HG02642 (cell line): ENCODE data around the gene PROSER1.
"Not testable (repeated sequence)": the region's sequence is repeated elsewhere in the genome, so short reads cannot be mapped to it uniquely, and the experiment has no call there.

Experiments used
- ATAC-seq: cut with Tn5 transposase; IDR thresholded peaks from one replicate; pipeline ENCODE4 v1.9.1; 2021; ENCODE audit warnings: mild to moderate bottlenecking; ENCODE audit not compliant: unreplicated experiment, poor library complexity

The PROSER1 gene

GRCh38 chr13:39037880-39038568, at the start of gene PROSER1, which contains the start of gene NHLRC3:
PROSER1 (minus strand) TSS chr13:39038089; CDS start chr13:39037242, 847 bp downstream.
NHLRC3 (plus strand) TSS chr13:39038456; CDS start chr13:39038640, 184 bp downstream.
- ATAC-seq: peak; percentile 76

GRCh38 chr13:39086251-39086945, 48.5 kb upstream of the PROSER1 start:
- not testable (repeated sequence) for ATAC-seq

DNA sequence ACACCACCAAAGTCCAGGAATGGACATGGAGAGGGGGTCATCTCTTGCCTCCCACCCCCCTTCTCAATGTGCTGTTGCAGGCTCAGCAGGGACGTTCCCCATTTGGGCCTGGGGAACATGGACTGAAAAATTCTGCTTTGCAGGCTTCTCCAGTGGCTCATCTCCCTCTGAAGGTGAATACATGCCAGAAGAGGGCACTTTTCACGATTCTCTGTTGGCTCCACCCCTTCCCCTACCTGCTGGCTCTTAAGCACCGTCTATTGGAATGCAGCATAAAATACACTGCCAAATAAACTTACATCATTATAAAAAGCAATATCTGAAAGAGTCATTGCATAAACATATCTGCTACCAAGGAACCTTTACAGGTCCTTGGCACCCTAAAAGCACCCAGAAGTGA, 36.1 kb upstream of the PROSER1 start:
- ATAC-seq: no peak

GRCh38 chr13:39072842-39073241, 35.0 kb upstream of the PROSER1 start:
- ATAC-seq: no peak

DNA sequence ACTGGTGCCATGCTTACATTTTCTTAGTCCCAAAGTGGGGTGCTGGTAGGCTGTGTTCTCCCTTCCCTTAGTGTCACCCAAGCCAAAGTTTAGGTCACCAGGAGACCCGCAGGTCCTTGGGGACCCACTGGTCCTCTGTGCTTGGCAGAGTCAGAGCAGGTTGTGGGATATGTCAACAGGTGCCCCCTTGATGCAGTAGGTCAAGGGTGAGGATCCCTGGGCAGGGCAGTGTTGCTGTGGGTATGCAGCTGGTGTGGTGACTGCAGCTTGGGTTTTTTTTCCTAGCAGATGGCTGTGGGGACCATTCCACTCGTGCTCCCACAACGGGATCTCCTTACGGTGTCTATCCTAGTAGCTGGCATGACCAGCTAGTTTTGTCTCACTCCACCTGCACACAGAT, 24.1 kb upstream of the PROSER1 start:
- ATAC-seq: no peak

DNA sequence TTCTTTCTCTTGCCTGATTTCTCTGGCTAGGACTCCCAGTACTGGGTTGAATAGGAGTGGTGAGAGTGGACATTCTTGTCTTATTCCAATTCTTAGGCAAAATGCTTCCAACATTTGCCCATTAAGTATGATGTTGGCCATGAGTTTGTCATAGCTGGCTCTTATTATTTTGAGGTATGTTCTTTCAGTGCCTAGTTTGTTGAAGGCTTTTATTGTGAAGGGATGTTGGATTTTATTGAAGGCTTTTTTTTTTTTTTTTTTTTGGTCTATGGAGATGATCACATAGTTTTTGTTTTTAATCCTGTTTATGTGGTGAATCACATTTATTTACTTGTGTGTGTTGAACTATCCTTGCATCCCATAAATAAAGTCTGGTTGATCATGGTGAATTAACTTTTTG, 20.2 kb upstream of the PROSER1 start:
- ATAC-seq: no peak

DNA sequence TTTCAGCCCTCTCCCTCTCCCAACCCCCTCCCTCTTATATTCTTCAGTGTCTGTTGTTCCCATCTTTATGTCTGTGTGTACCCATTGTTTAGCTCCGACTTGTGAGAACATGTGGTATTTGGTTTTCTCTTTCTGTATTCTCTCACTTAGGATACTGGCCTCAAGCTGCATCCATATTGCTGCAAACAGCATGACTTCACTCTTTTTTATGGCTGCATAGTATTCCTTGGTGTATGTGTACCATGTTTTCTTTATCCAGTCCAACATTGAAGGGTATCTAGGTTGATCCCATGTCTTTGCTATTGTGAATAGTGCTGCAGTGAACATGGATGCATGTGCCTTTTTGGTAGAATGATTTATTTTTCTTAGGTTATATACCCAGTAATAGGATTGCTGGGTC, 18.1 kb upstream of the PROSER1 start:
- no peak for ATAC-seq

- no peak for ATAC-seq
Measured at GRCh38 chr13:39054112-39054511, 16.2 kb upstream of the PROSER1 start.

DNA sequence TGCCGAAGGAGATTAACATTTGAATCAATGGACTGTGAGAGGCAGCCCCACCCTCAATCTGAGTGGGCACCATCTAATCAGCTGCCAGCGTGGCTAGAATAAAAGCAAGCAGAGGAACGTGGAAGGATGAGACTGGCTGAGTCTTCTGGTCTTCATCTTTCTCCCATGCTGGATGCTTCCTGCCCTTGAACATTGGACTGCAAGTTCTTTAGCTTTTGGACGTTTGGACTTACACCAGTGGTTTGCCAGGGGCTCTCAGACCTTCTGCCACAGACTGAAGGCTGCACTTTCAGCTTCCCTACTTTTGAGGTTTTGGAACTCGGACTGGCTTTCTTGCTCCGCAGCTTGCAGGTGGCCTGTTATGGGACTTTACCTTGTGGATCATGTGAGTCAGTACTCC, 15.1 kb upstream of the PROSER1 start:
- ATAC-seq: no peak

- no peak for ATAC-seq
Measured at GRCh38 chr13:39051157-39051556, 13.3 kb upstream of the PROSER1 start.

GRCh38 chr13:39049274-39049673, 11.4 kb upstream of the PROSER1 start:
- ATAC-seq: no peak

GRCh38 chr13:39048806-39049205, 10.9 kb upstream of the PROSER1 start:
- ATAC-seq: no peak

- no peak for ATAC-seq
Measured at GRCh38 chr13:39047560-39047959, 9.7 kb upstream of the PROSER1 start.

DNA sequence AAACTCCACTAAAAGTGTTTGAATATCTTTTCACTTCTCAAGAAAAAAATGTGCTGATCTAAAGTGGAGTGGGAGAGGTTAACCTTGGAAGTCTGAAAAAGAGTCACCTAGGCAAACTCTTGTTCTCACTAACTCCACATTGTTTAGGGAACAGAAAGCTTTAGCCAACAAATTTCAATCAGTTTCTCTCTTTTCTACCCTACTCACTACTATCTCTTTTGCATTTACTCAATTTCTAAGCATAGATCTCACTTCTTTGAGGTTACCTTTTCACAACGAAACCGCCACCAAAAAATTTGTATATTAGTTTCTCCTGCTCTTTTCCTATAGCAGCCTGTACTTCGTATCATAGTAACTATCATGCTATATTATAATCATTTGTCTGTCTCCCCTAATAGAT, 6.6 kb upstream of the PROSER1 start:
- ATAC-seq: peak; percentile 79

DNA sequence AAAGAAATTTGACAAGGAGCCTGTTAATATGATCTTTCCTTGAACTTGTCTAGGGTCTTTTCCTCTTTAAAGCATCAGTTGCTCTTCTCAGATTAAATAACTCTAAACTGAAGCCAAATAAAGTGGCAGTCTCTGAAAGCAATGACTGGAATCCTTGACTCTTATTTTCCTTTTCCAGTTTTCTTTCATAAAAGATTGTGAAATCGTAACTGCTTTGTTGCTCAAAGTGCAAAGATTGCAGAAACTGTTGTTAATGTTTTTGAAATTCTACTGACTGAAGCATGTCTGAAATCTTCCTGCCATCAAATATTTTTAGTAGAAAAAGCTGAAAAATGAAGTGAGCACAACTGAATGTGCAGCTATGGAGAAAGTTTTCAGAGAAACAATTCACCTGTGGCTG, 2.3 kb upstream of the PROSER1 start:
- ATAC-seq: no peak

DNA sequence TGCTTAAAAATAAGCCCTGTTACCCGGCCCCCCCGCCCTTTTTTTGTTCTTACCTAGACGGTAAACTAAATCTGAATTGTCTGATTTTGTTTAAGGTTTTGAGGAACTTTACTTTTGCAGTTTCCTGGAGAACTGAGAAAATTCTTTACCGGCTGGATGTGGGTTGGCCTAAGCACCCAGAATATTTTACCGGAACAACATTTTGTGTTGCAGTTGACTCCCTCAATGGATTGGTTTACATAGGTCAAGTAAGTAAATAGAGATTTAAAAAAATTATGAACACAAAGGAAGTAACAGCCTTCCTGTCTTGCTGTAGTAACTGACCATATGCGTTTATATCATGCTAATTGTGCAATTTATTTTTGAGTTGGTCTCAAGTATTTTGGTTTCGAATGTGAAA, 1.2 kb upstream of the PROSER1 start:
- ATAC-seq: no peak

DNA sequence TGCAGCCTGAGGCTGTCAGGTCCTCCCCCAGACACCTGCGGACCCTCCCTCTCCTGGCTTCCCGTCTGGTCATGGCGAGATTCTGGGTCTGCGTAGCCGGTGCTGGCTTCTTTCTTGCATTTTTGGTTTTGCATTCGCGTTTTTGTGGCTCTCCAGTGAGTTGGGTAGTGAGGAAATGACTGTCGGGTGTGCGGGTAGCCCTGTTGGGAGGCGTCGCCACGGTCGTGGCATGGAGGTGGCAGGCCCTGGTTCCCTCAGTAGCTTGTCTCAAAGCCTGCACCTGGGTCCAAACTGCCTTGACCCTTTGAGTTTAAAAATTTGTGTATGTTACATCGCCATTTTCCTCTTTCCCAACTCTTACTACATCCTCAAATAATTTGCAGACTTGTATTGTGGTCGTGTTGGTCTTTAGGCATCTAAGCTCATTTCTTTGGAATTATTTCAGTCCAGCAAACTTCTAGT, 711 bp upstream of the PROSER1 start:
- peak; percentile 39 for ATAC-seq

DNA sequence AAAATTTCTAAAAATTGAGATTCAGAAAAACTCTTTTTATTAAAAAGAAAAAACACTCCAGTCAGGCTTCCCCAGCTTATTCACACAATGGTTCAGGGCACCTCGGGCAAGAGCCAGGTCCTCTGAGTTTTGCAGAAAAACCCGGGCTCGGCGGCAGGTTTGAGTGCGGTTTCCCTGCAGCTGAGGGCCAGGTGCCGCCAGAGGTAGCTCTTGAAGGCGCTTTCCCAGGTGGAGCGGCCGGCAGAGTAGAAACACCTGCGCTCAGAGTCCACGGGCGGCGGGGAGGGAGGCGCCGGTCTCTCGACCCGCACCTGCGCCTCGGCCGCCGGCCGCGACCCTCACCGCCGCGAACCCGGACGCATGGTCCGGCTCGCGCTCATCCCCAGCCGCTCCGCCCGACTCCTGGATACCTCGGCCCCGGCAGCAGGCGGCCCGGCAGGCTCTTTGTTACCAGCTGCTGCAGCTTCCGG, 444 bp downstream of the PROSER1 start:
- no peak for ATAC-seq

DNA sequence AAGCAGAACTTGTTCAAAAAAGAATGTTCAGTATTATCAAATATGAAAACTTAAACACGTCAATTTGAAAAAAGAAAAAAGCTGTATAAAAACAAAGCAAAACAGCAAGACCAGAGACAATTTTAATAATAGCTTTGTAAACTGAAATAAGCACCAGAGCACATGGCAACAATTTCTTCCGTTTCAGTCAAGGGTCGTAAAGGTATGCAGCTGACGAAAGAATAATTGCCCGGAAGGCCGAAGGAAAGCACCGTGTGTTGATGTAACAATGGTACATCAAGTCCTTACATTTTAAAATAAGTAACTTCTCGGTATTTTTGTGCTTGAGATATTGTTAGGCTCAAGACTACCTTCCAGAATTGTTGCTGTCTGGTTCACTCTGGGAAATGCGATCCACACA, 1.7 kb downstream of the PROSER1 start:
- no peak for ATAC-seq

DNA sequence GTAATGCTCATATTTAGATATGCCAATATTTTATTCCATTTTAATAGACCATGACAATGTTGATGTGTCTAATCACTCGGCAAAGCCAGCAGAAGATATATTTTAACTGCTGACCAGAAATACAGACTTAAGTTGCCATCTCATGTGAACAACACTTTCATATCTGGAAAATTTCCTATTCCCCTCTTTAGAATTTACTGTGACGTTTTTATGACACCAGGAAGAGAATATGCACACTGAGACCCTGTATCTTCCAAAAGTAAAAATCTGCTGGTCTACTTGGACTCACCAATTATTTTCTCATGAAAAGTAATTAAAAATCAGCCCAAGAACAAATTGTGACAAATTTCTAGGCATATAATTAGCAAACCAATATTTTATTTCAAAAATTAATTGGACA, 2.1 kb downstream of the PROSER1 start:
- ATAC-seq: no peak

GRCh38 chr13:39035204-39035603, 2.7 kb downstream of the PROSER1 start:
- ATAC-seq: no peak

DNA sequence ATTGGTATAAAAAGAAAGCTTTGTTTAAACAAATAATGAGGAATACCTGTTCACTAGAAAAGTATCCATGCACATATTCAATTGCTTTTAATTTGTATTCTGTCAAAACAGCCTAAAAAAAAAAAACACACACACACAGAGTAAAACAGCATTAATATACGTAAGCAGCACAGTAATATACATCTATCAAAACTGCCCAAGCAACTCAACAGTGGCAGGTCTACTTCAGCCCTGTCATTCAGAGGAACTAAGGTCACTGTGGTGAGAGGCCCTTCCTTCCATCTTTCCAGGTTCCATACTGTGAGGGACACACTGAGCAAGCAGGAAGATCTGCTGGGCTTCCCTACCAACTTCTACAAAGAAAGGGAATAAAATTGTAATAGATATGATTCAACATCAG, 3.8 kb downstream of the PROSER1 start:
- ATAC-seq: no peak
